OCI-LY1 (cell line): ENCODE results near the gene VENTX.

Experiments
- H2AFZ ChIP-seq: fragments of 200-600 bp; sonication (generic), shearing (Covaris generic); 2 replicates; pipeline ENCODE4 v1.6.0; 2014; ENCODE audit warnings: antibody characterized with exemption, mild to moderate bottlenecking, low read length
- H3F3A ChIP-seq: fragments of 200-600 bp; sonication (generic), shearing (Covaris generic); 2 replicates; pipeline ENCODE4 v1.6.0; 2014; ENCODE audit warnings: mild to moderate bottlenecking, antibody characterized with exemption, low read length, moderate library complexity; ENCODE audit not compliant: insufficient read depth
- H3K27ac ChIP-seq: fragments of 200-600 bp; sonication (generic); 2 replicates; pipeline ENCODE4 v1.5.1; 2014; ENCODE audit warnings: low read length, mixed run types, mild to moderate bottlenecking, low read depth; ENCODE audit not compliant: poor library complexity, severe bottlenecking
- H3K27me3 ChIP-seq: fragments of 200-600 bp; sonication (generic); 2 replicates; pipeline ENCODE4 v1.6.0; 2014; ENCODE audit warnings: antibody characterized with exemption, mild to moderate bottlenecking, low read length, moderate library complexity; ENCODE audit not compliant: insufficient read depth
- H3K36me3 ChIP-seq: fragments of 200-600 bp; sonication (generic); 2 replicates; pipeline ENCODE4 v1.6.1; 2014; ENCODE audit warnings: mild to moderate bottlenecking, antibody characterized with exemption, low read length, moderate library complexity, mixed read lengths; ENCODE audit not compliant: insufficient read depth
- H3K4me1 ChIP-seq: fragments of 200-600 bp; sonication (generic); 2 replicates; pipeline ENCODE4 v1.5.1; 2014; ENCODE audit warnings: mild to moderate bottlenecking, low read length, moderate library complexity; ENCODE audit not compliant: insufficient read depth, severe bottlenecking
- H3K4me2 ChIP-seq: fragments of 200-600 bp; sonication (generic), shearing (Covaris generic); 2 replicates; pipeline ENCODE4 v1.6.1; 2014; ENCODE audit warnings: low read length
- H3K4me3 ChIP-seq: fragments of 200-600 bp; sonication (generic); 2 replicates; pipeline ENCODE4 v1.5.1; 2014; ENCODE audit warnings: low read length, low read depth, mild to moderate bottlenecking, mixed read lengths; ENCODE audit not compliant: poor library complexity, severe bottlenecking
- H3K79me2 ChIP-seq: fragments of 200-600 bp; shearing (Covaris generic); 2 replicates; pipeline ENCODE4 v1.6.1; 2016; ENCODE audit warnings: mixed run types, low read length, mixed read lengths; ENCODE audit not compliant: insufficient read depth
- H3K9ac ChIP-seq: fragments of 200-600 bp; sonication (generic), shearing (Covaris generic); 2 replicates; pipeline ENCODE4 v1.6.1; 2014; ENCODE audit warnings: mild to moderate bottlenecking, low read length, mixed read lengths
- H3K9me2 ChIP-seq: fragments of 200-600 bp; sonication (generic), shearing (Covaris generic); 2 replicates; pipeline ENCODE4 v1.6.1; 2014; ENCODE audit warnings: low read depth, mild to moderate bottlenecking, low read length, mixed read lengths
- H3K9me3 ChIP-seq: fragments of 200-600 bp; shearing (Covaris generic); 2 replicates; pipeline ENCODE4 v1.6.1; 2014; ENCODE audit warnings: low read length, mixed read lengths
- H4K20me1 ChIP-seq: fragments of 200-600 bp; sonication (generic), shearing (Covaris generic); 2 replicates; pipeline ENCODE4 v1.6.0; 2016; ENCODE audit warnings: mild to moderate bottlenecking, low read length; ENCODE audit not compliant: insufficient read depth
- CTCF ChIP-seq: fragments of 200-600 bp; sonication (generic), shearing (Covaris generic); IDR thresholded peaks from 2 replicates; pipeline ENCODE4 v1.5.1; 2017; ENCODE audit warnings: mild to moderate bottlenecking, antibody characterized with exemption, low read length, moderate library complexity, mixed read lengths
- EZH2 ChIP-seq: fragments of 200-600 bp; sonication (generic), shearing (Covaris generic); IDR thresholded peaks from 2 replicates; pipeline ENCODE4 v1.8.0; 2017; ENCODE audit warnings: borderline replicate concordance, mixed run types, mild to moderate bottlenecking, antibody characterized with exemption, low read length, moderate library complexity, mixed read lengths

Gene VENTX

GRCh38 chr10:133214468-133215410 is 22.9 kb upstream of the VENTX start:
- Histone ChIP-seq H3K9me3 (no peaks in the 10 kb centered on the region), H3K4me2 (no peak overlapping the region), H3K9me2 (no peaks in the 10 kb centered on the region), H3K36me3 (no peaks in the 10 kb centered on the region), H3K27me3 (no peaks in the 10 kb centered on the region), H2AFZ (no peak overlapping the region), H4K20me1 (no peaks in the 10 kb centered on the region), H3K79me2 (no peaks in the 10 kb centered on the region), H3K27ac (no peak overlapping the region), H3F3A (no peaks in the 10 kb centered on the region), H3K4me3 (no peak overlapping the region), H3K4me1 (no peaks in the 10 kb centered on the region), H3K9ac (no peak overlapping the region)
- TF ChIP-seq EZH2 (no peak), CTCF (no peak)

- no peak overlapping the region for H2AFZ ChIP-seq
- TF ChIP-seq CTCF (no peak), EZH2 (no peak)
- no peaks in the 10 kb centered on the region for H4K20me1 ChIP-seq
- H3K9me3 ChIP-seq = no peaks in the 10 kb centered on the region
- no peaks in the 10 kb centered on the region for H3K4me1 ChIP-seq
- no peaks in the 10 kb centered on the region for H3F3A ChIP-seq
- no peaks in the 10 kb centered on the region for H3K36me3 ChIP-seq
- H3K9ac ChIP-seq = no peak overlapping the region
- H3K4me3 ChIP-seq = no peak overlapping the region
- no peaks in the 10 kb centered on the region for H3K9me2 ChIP-seq
- no peaks in the 10 kb centered on the region for H3K79me2 ChIP-seq
- H3K4me2 ChIP-seq = no peak overlapping the region
- no peak overlapping the region for H3K27ac ChIP-seq
- H3K27me3 ChIP-seq = no peaks in the 10 kb centered on the region
Observed at GRCh38 chr10:133215586-133215985, 22.1 kb upstream of the VENTX start.

- Histone ChIP-seq H3F3A (no peaks in the 10 kb centered on the region), H3K4me1 (no peaks in the 10 kb centered on the region), H3K79me2 (no peaks in the 10 kb centered on the region), H2AFZ (no peak overlapping the region), H3K36me3 (no peaks in the 10 kb centered on the region), H3K9ac (no peak overlapping the region), H3K4me3 (no peak overlapping the region), H3K27ac (no peak overlapping the region), H3K27me3 (no peaks in the 10 kb centered on the region), H3K9me2 (no peaks in the 10 kb centered on the region), H3K9me3 (no peaks in the 10 kb centered on the region), H4K20me1 (no peaks in the 10 kb centered on the region), H3K4me2 (no peak overlapping the region)
- no peak for TF ChIP-seq CTCF
- no peak for TF ChIP-seq EZH2
Observed at GRCh38 chr10:133216776-133217175, 20.9 kb upstream of the VENTX start.
